HG02970 (cell line): Measurements from ENCODE around the gene SLC66A1.

ENCODE experiments used
- ATAC-seq: cut with Tn5 transposase; IDR thresholded peaks from one replicate; pipeline ENCODE4 v1.9.1; 2021; ENCODE audit warnings: mild to moderate bottlenecking, moderate library complexity, moderate number of reproducible peaks; ENCODE audit not compliant: unreplicated experiment, low FRiP score

The SLC66A1 gene

DNA sequence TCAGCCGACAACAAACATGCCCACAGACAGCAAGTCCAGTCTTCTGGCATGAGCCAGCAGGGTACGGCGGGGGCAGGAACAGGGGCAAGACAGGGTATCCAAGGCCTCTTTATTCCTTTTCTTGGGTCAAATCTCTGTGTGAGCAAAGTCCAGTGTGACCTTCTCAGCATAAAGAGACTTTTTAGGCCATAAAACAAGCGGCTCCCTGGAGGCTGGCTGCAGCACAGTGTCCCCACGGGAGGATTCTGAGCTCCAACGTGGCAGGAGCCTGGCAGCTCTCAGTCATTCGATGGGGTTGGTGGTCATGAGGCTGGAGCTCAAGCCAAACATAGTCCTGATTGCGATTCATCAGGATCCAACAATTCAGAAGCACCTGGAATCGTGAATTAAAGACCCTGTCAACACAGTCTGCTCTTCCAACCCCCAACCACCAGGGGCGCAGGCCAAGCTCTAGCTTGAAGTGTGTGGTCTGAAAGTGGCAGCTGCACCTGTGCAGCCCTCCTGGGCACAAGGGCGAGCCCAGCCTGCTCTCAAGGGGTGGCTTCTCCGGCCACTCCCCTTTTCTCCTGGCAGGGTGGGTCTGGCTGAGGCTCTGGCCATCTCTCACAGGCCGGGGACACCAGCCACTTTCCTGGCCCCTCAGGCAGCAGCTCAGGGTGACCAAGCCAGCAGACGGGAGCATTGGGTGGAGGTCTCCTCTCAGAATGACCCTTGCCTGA is 62.1 kb downstream of the SLC66A1 start:
- no peak for ATAC-seq

GRCh38 chr1:19374926-19375325 is 62.8 kb downstream of the SLC66A1 start:
- ATAC-seq: no peak

DNA sequence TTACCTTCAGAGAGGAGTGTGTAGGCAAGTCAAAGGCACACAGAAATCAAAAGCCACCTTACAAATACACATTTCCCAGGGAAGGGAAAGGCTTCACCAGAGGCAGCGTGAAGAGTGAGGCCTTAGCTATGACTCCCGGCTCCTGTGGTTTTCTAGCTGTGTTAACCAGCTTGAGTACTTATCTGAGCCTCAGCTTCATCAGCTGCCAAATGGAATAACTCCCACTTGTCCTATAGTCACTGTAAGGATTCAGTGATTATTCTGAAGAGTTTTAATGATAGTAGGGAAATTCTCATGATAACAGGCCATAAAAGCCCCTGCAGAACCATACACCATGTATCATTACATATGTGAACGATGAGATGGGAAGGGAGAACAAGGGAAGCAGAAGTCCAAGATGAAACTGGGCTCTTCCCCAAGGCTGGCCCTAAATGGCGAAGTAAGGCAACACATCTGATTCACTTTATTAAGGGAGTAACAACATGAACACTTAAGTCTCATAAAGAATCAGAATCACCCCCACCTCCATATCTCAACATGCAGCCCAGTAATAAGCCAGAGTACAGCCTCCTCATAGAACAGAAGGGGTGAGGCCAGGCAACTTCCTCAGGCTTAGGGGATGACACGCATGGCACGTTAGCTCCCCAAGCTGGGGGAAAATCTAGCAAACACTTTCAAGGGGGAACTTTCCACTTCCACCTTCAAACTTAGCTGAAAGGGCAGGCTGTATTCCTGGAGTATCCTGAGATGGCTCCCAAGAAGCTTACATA is 63.7 kb downstream of the SLC66A1 start:
- ATAC-seq: no peak

DNA sequence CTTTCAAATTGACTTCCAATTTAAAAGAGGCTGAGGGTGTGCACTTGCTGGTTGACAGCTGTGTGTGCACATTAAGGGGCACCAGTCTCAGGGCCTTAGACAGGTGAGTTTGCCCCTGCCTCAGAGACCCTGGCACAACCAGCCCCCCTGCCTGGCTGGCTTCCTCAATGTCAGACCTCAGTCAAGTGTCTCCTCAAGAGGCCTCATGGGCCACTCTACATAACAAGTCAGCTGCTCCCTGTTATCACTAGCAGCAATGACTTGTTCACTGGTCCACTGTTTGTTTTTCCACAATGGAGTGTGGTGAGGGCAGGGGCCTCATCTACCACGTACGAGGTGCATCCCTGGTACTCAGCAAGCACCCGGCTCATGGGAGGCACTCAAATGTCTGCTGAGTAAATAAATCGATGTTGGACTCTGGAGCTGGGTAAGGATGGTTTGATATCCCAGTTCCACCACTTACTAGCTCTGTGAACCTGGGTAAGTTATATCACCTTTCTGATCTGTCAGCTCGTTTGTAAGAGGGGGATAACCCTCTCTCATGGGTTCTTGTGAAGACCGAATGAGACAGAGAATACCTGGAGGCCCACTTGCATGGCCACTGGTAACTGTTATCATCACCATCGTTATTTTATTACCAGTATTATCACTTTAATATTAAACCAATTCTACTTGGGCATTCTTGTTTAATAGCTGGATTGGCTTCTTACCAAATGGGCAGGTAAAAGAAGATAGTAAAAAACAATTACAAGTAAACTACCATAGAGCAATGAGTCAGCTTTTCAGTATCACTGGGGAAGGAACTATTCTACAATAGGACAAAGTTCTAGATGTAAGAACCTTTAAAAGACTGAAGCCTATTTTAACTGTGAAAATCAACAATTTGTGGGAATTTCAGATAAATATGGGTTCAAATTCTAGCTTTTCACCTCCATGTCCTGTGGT is 64.6 kb downstream of the SLC66A1 start:
- no peak for ATAC-seq

DNA sequence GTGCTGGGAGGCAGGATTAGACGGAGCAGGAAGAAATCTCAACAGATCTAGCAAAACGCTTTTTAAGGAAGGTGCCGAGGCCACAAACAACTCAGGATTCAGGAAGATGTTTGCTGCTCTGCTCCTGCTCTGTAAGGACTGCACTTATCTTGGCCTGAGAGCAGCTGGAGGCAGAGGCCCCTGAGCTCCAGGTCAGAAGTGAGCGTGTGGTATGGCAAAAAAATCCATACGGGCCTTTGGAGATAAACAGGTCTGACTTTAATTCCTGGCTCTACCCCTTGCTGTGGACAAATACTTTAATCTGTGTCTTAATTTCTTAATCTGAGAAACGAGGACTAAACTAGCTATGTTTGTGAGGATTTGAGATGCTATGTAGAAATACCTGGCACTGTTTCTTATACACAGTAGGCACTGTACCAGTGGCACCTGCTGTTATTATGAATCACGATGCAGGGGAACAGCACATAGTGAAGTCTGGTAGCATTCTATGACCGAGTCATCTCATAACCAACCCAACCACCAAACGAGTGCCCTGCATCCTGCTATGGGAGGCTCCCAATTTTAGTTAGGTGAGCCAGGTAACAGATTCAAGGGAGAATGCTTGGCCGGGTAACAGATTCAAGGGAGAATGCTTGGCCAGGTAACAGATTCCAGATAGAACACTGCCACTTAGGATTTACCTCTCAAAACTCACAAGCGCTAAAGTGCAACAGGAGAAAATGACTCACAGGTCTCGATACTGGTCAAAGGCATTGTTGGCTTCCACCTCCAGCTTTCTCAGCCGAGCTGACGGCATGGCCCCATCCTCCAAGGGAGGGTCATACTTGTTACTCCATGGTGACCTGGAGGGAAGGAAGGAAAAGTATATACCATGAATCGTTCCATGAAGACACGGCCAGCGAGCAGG is 65.9 kb downstream of the SLC66A1 start:
- ATAC-seq: no peak
